ENCODE measurements around the gene ABLIM1. TPM values are rescaled to one million over a fixed set of nuclear protein-coding genes. Genes with fewer than 3 reads are reported as not detected.

Gene ABLIM1
- total and polyA plus RNA-seq, 2 of the 13 experiments (the other 11 are each of a cell fraction or from before 2014, with no cell fraction given): 59.4 to 92.7 TPM

GRCh38 chr10:114684822-114685209, 26.7 kb upstream of the ABLIM1 start (continued):
- TF ChIP-seq, protein P1, sequence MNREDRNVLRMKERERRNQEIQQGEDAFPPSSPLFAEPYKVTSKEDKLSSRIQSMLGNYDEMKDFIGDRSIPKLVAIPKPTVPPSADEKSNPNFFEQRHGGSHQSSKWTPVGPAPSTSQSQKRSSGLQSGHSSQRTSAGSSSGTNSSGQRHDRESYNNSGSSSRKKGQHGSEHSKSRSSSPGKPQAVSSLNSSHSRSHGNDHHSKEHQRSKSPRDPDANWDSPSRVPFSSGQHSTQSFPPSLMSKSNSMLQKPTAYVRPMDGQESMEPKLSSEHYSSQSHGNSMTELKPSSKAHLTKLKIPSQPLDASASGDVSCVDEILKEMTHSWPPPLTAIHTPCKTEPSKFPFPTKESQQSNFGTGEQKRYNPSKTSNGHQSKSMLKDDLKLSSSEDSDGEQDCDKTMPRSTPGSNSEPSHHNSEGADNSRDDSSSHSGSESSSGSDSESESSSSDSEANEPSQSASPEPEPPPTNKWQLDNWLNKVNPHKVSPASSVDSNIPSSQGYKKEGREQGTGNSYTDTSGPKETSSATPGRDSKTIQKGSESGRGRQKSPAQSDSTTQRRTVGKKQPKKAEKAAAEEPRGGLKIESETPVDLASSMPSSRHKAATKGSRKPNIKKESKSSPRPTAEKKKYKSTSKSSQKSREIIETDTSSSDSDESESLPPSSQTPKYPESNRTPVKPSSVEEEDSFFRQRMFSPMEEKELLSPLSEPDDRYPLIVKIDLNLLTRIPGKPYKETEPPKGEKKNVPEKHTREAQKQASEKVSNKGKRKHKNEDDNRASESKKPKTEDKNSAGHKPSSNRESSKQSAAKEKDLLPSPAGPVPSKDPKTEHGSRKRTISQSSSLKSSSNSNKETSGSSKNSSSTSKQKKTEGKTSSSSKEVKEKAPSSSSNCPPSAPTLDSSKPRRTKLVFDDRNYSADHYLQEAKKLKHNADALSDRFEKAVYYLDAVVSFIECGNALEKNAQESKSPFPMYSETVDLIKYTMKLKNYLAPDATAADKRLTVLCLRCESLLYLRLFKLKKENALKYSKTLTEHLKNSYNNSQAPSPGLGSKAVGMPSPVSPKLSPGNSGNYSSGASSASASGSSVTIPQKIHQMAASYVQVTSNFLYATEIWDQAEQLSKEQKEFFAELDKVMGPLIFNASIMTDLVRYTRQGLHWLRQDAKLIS (CRISPR knock-in tag; IDR thresholded peaks at IDR 0.05): no peak
- peak; percentile 60 for TF ChIP-seq FOSL2 (CRISPR knock-in tag; IDR thresholded peaks at IDR 0.05)
- no peak for TF ChIP-seq ZNF740 (CRISPR knock-in tag; IDR thresholded peaks at IDR 0.05)
- TF ChIP-seq GATAD2A (CRISPR knock-in tag; IDR thresholded peaks at IDR 0.05): peak; percentile 55; the same call in 1 of the 2 replicates
- TF ChIP-seq PRPF4 (IDR thresholded peaks at IDR 0.05; ENCODE audit: low read depth, low read length, poor library complexity, severe bottlenecking): no peak
- TF ChIP-seq YY1 (IDR thresholded peaks at IDR 0.05; ENCODE audit: insufficient read depth, insufficient replicate concordance, low read depth, low read length): no peak
- TF ChIP-seq ATM (IDR thresholded peaks at IDR 0.05; ENCODE audit: borderline replicate concordance): no peak
- TF ChIP-seq ELF3 (CRISPR knock-in tag; IDR thresholded peaks at IDR 0.05): peak; percentile 79
- no peak for TF ChIP-seq PRDM15 (CRISPR knock-in tag; IDR thresholded peaks at IDR 0.05)
- TF ChIP-seq ZSCAN21 (CRISPR knock-in tag; IDR thresholded peaks at IDR 0.05; ENCODE audit: borderline replicate concordance): no peak
- no peak for TF ChIP-seq ZNF703 (CRISPR knock-in tag; IDR thresholded peaks at IDR 0.05; ENCODE audit: borderline replicate concordance)
- TF ChIP-seq ZNF670 (CRISPR knock-in tag; IDR thresholded peaks at IDR 0.05; ENCODE audit: borderline replicate concordance): 0 out of 2 replicates have a peak, but pooled peaks have one; percentile 23
- peak; percentile 42; the same call in 1 of the 2 replicates for TF ChIP-seq POGZ (CRISPR knock-in tag; IDR thresholded peaks at IDR 0.05)
- peak; percentile 41 for TF ChIP-seq FOXA3 (CRISPR knock-in tag; IDR thresholded peaks at IDR 0.05)
- 0 out of 2 replicates have a peak, but pooled peaks have one; percentile 28 for TF ChIP-seq RXRB (CRISPR knock-in tag; IDR thresholded peaks at IDR 0.05; ENCODE audit: borderline replicate concordance)
- no peak for TF ChIP-seq ZBTB1 (CRISPR knock-in tag; IDR thresholded peaks at IDR 0.05; ENCODE audit: borderline replicate concordance)
- TF ChIP-seq SOX6 (IDR thresholded peaks at IDR 0.05): no peak
- peak; percentile 60 for TF ChIP-seq SOX6 (CRISPR knock-in tag; IDR thresholded peaks at IDR 0.05)
- peak; percentile 84 for TF ChIP-seq HNF4A (CRISPR knock-in tag; IDR thresholded peaks at IDR 0.05)
- 0 out of 2 replicates have a peak, but pooled peaks have one; percentile 28 for TF ChIP-seq ZNF317 (CRISPR knock-in tag; IDR thresholded peaks at IDR 0.05)
- peak; percentile 95 for TF ChIP-seq JUN (CRISPR knock-in tag; IDR thresholded peaks at IDR 0.05)
- TF ChIP-seq JUND (CRISPR knock-in tag; IDR thresholded peaks at IDR 0.05): peak; percentile 68; the same call in 1 of the 2 replicates
- TF ChIP-seq, protein P2, sequence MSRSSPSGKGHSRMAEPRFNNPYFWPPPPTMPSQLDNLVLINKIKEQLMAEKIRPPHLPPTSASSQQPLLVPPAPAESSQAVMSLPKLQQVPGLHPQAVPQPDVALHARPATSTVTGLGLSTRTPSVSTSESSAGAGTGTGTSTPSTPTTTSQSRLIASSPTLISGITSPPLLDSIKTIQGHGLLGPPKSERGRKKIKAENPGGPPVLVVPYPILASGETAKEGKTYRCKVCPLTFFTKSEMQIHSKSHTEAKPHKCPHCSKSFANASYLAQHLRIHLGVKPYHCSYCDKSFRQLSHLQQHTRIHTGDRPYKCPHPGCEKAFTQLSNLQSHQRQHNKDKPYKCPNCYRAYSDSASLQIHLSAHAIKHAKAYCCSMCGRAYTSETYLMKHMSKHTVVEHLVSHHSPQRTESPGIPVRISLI (CRISPR knock-in tag; IDR thresholded peaks at IDR 0.05; ENCODE audit: borderline replicate concordance): peak; percentile 78; the same call in 1 of the 2 replicates

Measured in HepG2 (cell line).